Measurements from ENCODE around the gene ZFHX2. TPM values are rescaled to one million over a fixed set of nuclear protein-coding genes. Genes with fewer than 3 reads are reported as not detected.
A peak's percentile ranks its signal among the peaks of the same experiment; 100 is the strongest.
"Not testable (repeated sequence)": the region's sequence is repeated elsewhere in the genome, so short reads cannot be mapped to it uniquely, and the experiment has no call there.

Gene ZFHX2
- polyA plus RNA-seq, 4 donors, result 2.1 to 9.1 (median 7.8) TPM

DNA sequence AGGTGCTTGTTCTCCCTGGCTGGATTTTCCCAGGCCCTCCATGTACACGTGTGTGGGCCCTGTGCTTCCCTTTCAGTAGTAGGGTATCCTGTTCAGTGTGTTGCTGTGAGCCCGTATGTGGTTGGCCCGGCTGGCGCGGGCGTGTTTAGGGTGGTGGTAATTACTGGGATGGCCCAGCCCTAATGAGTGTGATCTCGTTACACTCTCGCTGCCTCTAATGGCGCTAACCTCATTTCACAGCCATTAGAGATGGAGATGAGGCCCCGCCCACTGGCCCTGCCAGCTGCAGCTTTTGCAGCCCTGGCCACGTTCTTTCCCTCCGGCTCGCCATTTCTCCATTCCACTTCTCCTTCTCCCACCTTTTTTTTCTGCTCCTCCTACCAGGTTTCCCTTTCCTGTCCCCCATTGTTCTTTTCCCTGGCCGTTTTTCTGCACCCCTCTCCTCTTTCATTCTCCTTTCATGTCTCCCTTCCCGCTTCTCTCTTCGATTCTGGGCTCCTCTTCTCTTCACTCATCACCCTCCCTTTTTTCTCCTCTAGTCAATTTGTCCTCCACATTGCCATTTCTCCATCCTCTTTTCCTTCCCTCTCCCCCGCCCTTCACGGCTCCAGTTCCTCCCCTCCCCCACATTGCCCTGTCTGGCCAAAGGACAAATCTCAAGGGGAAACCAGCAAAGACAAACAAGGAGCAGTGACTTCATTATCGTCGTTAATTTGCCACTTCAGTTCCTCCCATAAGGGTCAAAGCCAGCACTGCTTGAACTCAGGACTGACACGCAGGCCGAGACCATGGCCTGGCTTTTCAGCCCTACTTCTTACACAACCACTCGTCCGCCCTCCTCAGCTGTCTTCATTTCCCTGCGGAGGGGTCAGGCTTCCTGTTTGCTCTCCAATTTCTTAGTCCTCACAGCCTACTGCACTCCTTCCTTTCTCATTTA is 6.8 kb downstream of the ZFHX2 start:
- no peak for DNase-seq (ENCODE audit: low read depth in 4 of 4, low spot score in 3 of 4)

DNA sequence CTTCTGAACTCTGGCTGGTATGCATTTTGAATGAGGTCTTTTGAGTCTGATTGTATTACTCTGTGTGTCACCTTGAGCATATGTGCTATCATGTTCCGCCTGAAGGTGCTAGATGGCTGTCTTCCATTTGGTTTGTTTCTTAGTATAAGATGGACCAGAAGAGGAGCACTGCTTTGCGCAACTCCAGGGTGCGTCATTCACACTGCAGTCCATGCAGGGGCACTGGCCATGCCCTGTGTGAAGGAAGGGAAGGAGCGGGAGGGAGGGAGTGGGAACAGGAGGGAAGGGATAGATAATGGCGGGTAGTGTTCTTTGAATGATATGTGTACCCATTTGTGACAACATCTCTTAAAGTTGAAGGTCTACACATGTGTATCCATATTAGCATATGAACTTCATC is 8.2 kb downstream of the ZFHX2 start:
- no peak for DNase-seq (ENCODE audit: low read depth in 4 of 4, low spot score in 3 of 4)

DNA sequence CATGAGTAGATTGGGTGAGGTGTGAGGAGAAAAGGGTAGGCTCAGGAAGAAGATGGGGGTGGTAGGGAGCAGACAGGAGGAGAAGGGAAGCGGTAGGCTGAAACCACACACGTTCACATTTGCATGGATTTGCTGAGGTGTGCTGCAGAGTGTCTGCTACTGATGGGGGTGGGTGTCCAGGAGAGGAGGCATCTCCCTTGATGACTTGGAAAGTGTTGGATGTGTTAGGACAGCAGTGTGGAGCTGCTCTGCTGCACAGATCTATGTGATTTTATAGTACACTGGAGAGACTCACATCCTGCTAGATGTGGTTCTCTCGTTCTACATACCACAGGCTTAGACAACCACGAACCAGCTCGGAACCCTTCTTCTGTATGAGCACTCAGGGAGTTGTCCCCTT is 9.3 kb downstream of the ZFHX2 start:
- no peak for DNase-seq (ENCODE audit: low read depth in 4 of 4, low spot score in 3 of 4)

- no peak for DNase-seq (ENCODE audit: low read depth in 4 of 4, low spot score in 3 of 4)
Measured at GRCh38 chr14:23540141-23540469, 11.5 kb downstream of the ZFHX2 start.

- DNase-seq (ENCODE audit: low read depth in 4 of 4, low spot score in 3 of 4), result peak in 1 of 4 donors; percentile 59
Measured at GRCh38 chr14:23539248-23540140, 12.1 kb downstream of the ZFHX2 start.

GRCh38 chr14:23538785-23539184 is 12.8 kb downstream of the ZFHX2 start:
- no peak for DNase-seq (ENCODE audit: low read depth in 4 of 4, low spot score in 3 of 4)

DNA sequence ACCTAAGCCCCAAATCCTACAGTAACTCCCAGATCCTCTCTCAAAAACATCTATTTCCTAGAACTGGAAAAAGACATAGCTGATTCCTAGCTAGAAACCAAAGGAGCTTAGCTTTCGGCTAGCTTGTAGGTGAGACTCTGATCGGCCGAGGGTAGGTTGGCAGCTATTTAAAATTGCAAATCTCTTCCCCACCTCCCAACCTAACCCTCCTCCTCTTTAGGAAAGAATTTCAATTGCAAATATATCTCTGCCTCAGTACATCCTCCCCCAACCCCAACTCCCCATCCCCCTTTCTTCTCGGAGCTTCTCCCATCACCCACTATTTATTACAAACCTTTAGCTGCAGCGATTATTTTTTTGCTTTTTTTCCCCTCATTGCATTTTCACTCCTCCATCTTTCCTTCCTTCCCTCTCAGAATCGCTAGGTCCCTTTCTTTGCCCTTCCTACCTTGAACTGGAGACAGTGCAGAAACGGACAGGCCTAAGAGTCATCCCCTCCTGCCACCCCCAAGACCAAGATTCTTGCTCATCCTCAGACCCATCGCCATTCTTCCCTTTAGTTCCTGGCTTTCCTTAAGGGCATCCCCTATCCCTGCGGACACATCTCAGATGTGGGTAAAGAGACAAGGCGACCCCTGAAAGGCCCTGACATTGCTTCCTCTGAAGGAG is 13.4 kb downstream of the ZFHX2 start:
- DNase-seq (ENCODE audit: low read depth in 4 of 4, low spot score in 3 of 4), result no peak

DNA sequence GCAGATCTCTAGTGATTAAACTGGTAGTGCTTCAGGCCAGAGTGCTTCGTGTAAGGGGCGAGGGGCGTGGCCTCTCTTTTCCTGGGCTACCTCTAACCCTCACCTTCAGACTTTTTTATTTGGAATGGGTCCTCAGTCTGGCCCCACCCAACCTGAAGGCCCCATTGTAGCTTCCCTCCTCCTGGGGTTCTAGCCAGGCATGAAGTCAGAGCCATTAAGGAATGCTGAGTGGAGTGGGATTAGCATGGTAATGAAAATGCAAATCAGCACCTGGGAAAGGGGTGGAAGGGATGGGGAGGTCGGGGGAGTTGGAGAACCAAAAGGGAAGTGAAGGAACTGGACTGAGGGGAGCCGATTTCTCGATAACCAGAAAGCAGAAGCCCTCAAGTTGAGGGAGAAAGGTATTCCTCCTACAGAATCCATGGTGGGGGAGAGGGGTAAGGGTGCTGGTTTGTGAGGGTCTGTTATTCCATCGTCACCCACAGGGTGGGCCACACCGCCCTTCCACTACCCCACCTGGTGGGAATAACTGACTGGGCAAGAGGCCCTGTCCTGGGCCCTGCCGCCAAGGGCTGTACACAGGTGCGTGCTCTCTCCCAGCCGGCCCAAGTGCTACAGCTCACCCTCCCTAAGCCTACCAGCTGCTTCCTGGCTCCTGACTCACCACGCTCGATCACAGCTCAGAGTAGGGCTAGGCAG is 14.1 kb downstream of the ZFHX2 start:
- DNase-seq (ENCODE audit: low read depth in 4 of 4, low spot score in 3 of 4), result no peak

GRCh38 chr14:23536906-23537305 is 14.7 kb downstream of the ZFHX2 start:
- not testable (repeated sequence) for DNase-seq (ENCODE audit: low read depth in 4 of 4, low spot score in 3 of 4)

- no peak for DNase-seq (ENCODE audit: low read depth in 4 of 4, low spot score in 3 of 4)
Measured at GRCh38 chr14:23536494-23536893, 15.1 kb downstream of the ZFHX2 start.

- no peak for DNase-seq (ENCODE audit: low read depth in 4 of 4, low spot score in 3 of 4)
Measured at GRCh38 chr14:23535943-23536342, 15.6 kb downstream of the ZFHX2 start.

DNA sequence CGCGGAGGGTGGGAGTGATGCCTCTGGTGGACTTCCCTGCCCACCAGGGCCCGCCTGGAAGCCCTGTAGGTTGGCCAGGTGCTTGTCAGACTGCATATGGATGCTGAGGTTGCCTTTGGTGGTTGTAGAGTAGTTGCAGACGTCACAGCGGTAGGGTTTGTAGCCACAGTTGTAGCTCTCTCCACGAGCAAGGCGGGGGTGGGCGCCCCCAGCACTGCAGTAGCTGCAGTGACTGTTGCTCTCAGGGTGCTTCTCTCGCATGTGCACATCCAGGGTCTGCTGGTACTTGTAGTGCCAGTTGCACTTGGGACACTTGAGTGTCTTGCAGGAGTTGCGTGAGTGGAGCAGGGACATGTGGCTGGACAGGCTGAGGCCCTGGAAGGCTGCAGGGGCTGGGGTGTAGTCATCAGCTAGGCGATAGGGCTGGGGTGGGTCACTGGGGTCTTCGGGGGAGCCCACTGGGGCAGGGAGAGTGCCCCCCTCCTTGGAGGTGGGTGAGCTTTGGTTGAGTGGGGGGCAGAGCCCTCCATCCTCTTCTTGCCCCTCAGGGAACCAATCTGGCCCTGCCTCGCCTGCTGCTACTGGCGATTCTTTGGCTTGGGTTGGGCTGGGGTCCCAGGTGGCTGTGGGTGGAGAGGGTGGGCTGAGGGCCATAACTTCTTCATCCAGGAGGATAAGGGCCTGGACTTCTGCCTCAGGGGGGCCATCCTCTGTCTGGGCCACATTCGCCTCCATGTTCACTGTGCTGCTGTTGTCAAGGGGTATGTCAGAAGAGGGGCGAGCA is 17.7 kb downstream of the ZFHX2 start:
- no peak for DNase-seq (ENCODE audit: low read depth in 4 of 4, low spot score in 3 of 4)

DNA sequence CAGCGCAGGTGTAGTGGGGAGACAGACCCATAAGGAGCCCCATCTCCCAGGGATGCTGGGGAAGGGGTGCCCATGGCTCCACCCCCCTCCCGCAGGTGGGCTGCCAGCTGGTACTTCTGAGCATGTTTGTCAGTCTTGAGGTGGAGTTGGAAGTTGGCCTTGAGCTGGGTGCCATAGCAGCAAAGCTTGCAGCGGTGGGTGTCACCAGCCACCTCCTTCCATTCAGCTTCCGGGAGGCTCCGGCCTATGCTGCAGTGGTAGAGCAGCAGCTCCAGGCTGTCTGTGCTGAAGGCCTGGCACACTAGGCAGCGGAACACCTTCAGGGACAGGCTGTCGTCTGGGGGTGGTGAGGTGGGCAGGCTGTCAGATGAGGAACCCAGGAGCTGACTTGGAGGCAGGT is 18.9 kb downstream of the ZFHX2 start:
- no peak for DNase-seq (ENCODE audit: low read depth in 4 of 4, low spot score in 3 of 4)

- DNase-seq (ENCODE audit: low read depth in 4 of 4, low spot score in 3 of 4), result no peak
Measured at GRCh38 chr14:23531391-23531790, 20.2 kb downstream of the ZFHX2 start.

DNA sequence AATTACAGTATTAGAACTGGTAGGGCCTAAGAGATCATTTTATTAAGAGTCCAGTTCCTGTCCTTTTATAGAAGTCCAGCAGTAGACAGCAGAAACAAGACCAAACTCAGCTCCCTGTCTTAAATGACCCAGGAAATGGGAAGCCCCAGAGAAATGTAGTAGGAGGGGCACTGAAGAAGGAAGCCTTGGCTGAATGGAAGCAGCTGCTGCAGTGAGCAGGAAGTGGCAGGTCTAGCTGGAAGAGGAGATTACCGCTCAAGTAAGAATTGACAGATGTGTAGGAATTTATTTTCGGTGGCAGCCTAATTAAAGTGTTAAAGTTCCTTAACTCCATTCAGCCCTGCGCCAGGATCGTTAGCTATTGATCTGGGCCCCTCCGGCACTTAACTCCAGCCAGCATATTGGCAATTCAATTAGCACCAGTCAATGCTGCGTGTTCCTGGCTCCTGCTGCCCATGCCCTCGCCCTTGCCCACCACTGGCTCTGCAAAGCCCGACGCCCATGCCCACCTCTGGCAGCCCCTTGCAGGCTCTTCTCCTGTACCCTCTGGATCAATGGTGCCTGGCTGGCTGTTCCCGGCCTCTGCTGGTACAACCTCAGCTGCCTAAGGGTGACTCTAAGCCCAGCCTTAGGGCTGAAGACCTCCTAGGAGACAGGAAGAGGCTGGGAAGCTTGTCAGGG is 21.1 kb downstream of the ZFHX2 start:
- DNase-seq (ENCODE audit: low read depth in 4 of 4, low spot score in 3 of 4), result no peak

DNA sequence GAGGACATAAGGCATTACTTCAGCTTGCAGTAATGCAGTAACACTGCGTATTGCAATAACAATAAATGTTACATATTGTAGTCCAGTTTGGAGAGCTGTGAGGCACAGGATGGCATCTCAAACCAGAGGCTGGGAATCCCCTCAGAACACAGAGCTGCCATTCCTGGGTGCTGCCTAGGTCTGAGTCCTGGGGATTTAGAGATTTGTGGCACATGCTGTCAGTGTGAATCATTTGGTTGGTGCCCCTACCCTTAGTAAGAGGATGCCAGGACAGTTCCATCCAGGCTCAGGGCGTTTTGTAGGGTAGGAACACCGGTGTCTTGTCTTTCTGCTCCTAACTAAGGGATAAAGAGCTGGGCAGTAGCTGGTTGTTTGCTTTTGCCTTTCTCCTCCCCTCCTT is 22.5 kb downstream of the ZFHX2 start:
- DNase-seq (ENCODE audit: low read depth in 4 of 4, low spot score in 3 of 4), result no peak

GRCh38 chr14:23528555-23528954 is 23.0 kb downstream of the ZFHX2 start:
- DNase-seq (ENCODE audit: low read depth in 4 of 4, low spot score in 3 of 4), result no peak

GRCh38 chr14:23525611-23526010 is 26.0 kb downstream of the ZFHX2 start:
- no peak for DNase-seq (ENCODE audit: low read depth in 4 of 4, low spot score in 3 of 4)

- no peak for DNase-seq (ENCODE audit: low read depth in 4 of 4, low spot score in 3 of 4)
Measured at GRCh38 chr14:23524954-23525353, 26.6 kb downstream of the ZFHX2 start.
